GM18519 (cell line): ENCODE data around the gene CAPN1.
"Not testable (repeated sequence)": the region's sequence is repeated elsewhere in the genome, so short reads cannot be mapped to it uniquely, and the experiment has no call there.

Experiments used
- ATAC-seq: cut with Tn5 transposase; IDR thresholded peaks from one replicate; pipeline ENCODE4 v1.9.1; 2021; ENCODE audit warnings: mild to moderate bottlenecking, moderate library complexity; ENCODE audit not compliant: unreplicated experiment, low FRiP score

CAPN1 gene

DNA sequence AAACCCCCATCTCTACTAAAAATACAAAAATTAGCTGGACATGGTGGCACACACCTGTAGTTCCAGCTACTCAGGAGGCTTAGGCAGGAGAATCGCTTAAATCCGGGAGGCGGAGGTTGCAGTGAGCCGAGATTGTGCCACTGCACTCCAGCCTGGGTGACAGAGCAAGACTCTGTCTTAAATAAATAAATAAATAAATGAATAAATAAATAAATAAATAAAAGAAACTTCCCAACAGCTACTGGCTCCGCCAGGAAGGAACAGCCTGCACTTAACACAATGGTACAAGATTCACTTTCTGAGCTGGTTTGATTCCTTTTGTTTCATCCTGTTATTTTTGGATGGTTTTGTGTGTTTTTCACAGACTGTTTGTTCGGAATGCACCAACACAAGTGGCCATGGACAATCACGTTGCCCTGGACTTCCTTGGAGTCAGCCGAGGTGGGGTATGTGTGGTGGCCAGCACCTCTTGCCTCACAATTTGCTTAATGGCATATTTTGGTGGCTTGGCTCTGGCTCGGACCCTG, 66.5 kb downstream of the CAPN1 start:
- not testable (repeated sequence) for ATAC-seq

DNA sequence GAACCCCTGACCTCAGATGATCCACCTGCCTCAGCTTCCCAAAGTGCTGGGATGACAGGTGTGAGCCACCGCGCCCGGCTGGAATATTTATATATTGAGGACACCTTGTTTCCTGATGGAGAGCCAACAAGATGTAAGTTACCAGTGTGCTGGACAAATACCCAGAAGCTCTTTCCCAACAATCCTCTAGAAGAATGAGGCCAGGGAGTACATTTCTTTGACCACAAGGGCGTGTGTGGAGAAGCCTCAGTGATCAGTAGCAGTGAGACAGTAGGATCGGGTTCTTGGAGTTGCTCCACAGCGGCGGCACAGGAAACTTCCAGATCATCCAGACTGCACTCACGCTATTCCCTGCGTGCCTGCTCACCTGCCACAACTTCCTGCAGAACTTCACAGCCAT, 69.7 kb downstream of the CAPN1 start:
- no peak for ATAC-seq

DNA sequence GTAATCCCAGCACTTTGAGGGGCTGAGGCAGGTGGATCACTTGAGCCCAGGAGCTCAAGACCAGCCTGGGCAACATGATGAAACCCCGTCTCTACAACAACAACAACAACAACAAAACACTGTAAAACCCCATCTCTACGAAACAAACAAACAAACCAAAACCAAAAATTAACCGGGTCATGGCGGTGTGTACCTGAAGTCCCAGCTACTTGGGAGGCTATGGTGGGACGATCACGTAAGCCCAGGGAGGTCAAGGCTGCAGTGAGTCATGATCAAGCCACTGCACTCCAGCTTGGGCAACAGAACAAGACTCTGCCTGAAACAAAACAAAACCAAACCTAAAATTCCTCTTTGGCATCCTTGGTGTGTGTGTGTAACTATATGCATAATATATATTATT, 73.0 kb downstream of the CAPN1 start:
- ATAC-seq: no peak

DNA sequence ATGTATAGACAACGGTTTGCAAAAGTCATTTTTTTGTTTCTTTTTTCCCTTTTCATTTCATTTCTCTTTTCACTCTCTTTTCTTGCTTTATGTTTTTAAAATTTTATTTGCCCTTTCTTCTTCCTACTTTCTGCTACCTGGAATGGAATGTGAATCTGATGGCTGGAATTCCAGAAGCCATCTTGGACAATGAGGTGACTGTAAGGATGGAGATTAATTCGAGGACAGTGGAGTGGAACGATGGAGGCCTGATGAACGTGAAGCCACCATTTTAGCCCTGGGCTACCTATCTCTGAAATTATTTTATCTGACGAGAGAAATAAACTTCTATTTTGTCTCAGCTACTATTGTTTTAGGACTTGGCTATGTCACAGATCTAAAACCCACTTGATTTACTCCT, 77.3 kb downstream of the CAPN1 start:
- no peak for ATAC-seq

DNA sequence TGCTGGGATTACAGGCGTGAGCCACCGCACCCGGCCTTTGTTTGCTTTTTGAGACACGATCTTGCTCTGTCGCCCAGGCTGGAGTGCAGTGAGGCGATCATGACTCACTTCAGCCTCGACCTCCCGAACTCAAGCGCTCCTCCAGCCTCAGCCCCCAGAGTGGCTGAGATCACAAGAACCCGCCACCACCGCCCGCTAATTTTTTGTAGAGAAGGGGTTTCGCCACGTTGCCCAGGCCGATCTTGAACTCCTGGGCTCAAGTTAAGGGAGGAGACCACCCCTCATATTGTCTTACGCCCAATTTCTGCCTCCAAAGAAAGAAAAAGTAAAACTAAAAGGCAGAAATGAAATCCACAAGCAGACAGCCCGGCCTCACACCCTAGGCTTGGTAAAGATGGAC, 78.6 kb downstream of the CAPN1 start:
- no peak for ATAC-seq

DNA sequence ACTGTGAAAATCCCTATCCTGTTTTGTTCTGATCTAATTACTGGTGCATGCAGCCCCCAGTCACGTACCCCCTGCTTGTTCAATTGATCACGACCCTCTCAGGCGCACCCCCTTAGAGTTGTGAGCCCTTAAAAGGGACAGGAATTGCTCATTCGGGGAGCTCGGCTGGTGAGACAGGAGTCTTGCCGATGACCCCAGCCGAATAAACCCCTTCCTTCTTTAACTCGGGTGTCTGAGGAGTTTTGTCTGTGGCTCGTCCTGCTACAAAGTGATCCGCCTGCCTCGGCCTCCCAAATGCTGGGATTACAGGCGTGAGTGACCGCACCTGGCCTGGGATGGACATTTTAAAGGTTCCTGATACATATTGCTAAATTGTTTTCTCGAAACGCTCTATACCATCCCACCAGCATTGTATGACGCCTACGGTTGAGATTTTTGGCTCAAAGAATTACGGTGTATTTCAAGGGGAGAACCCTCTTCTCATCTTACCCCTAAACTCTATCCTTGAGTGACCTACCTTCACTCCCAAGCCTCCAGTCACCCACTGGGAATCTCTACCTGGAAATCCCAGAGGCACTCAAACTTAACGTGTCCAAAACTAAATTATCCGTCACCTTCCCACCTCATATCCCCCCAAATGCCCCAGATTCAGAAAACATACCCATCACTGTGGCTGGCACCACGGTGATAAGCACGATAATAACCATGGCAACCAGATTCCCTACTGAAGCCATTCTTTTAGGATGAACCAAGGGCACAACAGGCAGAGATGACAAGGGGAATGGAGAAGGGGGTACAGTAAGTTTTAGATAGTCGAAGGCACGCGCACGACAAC, 79.2 kb downstream of the CAPN1 start:
- ATAC-seq: no peak
